OCI-LY1 (cell line): ENCODE results near the gene WWOX.

ENCODE experiments used
- H2AFZ ChIP-seq: fragments of 200-600 bp; sonication (generic), shearing (Covaris generic); 2 replicates; pipeline ENCODE4 v1.6.0; 2014; ENCODE audit warnings: antibody characterized with exemption, mild to moderate bottlenecking, low read length
- H3F3A ChIP-seq: fragments of 200-600 bp; sonication (generic), shearing (Covaris generic); 2 replicates; pipeline ENCODE4 v1.6.0; 2014; ENCODE audit warnings: mild to moderate bottlenecking, antibody characterized with exemption, low read length, moderate library complexity; ENCODE audit not compliant: insufficient read depth
- H3K27ac ChIP-seq: fragments of 200-600 bp; sonication (generic); 2 replicates; pipeline ENCODE4 v1.5.1; 2014; ENCODE audit warnings: low read length, mixed run types, mild to moderate bottlenecking, low read depth; ENCODE audit not compliant: poor library complexity, severe bottlenecking
- H3K27me3 ChIP-seq: fragments of 200-600 bp; sonication (generic); 2 replicates; pipeline ENCODE4 v1.6.0; 2014; ENCODE audit warnings: antibody characterized with exemption, mild to moderate bottlenecking, low read length, moderate library complexity; ENCODE audit not compliant: insufficient read depth
- H3K36me3 ChIP-seq: fragments of 200-600 bp; sonication (generic); 2 replicates; pipeline ENCODE4 v1.6.1; 2014; ENCODE audit warnings: mild to moderate bottlenecking, antibody characterized with exemption, low read length, moderate library complexity, mixed read lengths; ENCODE audit not compliant: insufficient read depth
- H3K4me1 ChIP-seq: fragments of 200-600 bp; sonication (generic); 2 replicates; pipeline ENCODE4 v1.5.1; 2014; ENCODE audit warnings: mild to moderate bottlenecking, low read length, moderate library complexity; ENCODE audit not compliant: insufficient read depth, severe bottlenecking
- H3K4me2 ChIP-seq: fragments of 200-600 bp; sonication (generic), shearing (Covaris generic); 2 replicates; pipeline ENCODE4 v1.6.1; 2014; ENCODE audit warnings: low read length
- H3K4me3 ChIP-seq: fragments of 200-600 bp; sonication (generic); 2 replicates; pipeline ENCODE4 v1.5.1; 2014; ENCODE audit warnings: low read length, low read depth, mild to moderate bottlenecking, mixed read lengths; ENCODE audit not compliant: poor library complexity, severe bottlenecking
- H3K79me2 ChIP-seq: fragments of 200-600 bp; shearing (Covaris generic); 2 replicates; pipeline ENCODE4 v1.6.1; 2016; ENCODE audit warnings: mixed run types, low read length, mixed read lengths; ENCODE audit not compliant: insufficient read depth
- H3K9ac ChIP-seq: fragments of 200-600 bp; sonication (generic), shearing (Covaris generic); 2 replicates; pipeline ENCODE4 v1.6.1; 2014; ENCODE audit warnings: mild to moderate bottlenecking, low read length, mixed read lengths
- H3K9me2 ChIP-seq: fragments of 200-600 bp; sonication (generic), shearing (Covaris generic); 2 replicates; pipeline ENCODE4 v1.6.1; 2014; ENCODE audit warnings: low read depth, mild to moderate bottlenecking, low read length, mixed read lengths
- H3K9me3 ChIP-seq: fragments of 200-600 bp; shearing (Covaris generic); 2 replicates; pipeline ENCODE4 v1.6.1; 2014; ENCODE audit warnings: low read length, mixed read lengths
- H4K20me1 ChIP-seq: fragments of 200-600 bp; sonication (generic), shearing (Covaris generic); 2 replicates; pipeline ENCODE4 v1.6.0; 2016; ENCODE audit warnings: mild to moderate bottlenecking, low read length; ENCODE audit not compliant: insufficient read depth
- EZH2 ChIP-seq: fragments of 200-600 bp; sonication (generic), shearing (Covaris generic); IDR thresholded peaks from 2 replicates; pipeline ENCODE4 v1.8.0; 2017; ENCODE audit warnings: borderline replicate concordance, mixed run types, mild to moderate bottlenecking, antibody characterized with exemption, low read length, moderate library complexity, mixed read lengths
- TF ChIP-seq, protein P1 (sequence below): fragments of 200-600 bp; sonication (generic), shearing (Covaris generic); IDR thresholded peaks from 2 replicates; pipeline ENCODE4 v1.5.1; 2017; ENCODE audit warnings: mild to moderate bottlenecking, antibody characterized with exemption, low read length, moderate library complexity, mixed read lengths

Gene WWOX

DNA sequence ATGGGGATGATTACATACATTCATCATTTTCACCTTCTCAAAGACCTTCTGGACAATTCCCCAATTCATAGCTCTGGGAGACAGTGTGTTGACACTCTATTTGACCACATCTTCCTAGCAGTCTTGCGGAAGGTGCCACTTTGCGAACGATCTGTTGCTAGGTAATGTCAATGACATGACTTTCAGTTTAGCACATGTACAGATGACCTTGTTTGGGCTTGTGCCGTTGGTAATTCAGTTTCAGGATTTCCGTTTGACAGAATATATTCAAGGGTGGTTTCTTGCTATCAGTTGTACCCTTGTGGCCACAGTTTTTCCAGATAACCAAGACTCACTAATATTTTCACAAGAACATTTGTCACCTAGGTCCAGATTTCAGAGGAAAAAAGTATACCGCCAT, 478.2 kb downstream of the WWOX start:
- Histone ChIP-seq H3K4me2 (no peak overlapping the region), H3K36me3 (no peaks in the 10 kb centered on the region), H2AFZ (no peak overlapping the region), H3K9me3 (no peaks in the 10 kb centered on the region), H4K20me1 (no peaks in the 10 kb centered on the region), H3K79me2 (no peaks in the 10 kb centered on the region), H3K9ac (no peak overlapping the region), H3F3A (no peaks in the 10 kb centered on the region), H3K27me3 (no peaks in the 10 kb centered on the region), H3K27ac (no peak overlapping the region), H3K4me3 (no peak overlapping the region), H3K9me2 (no peaks in the 10 kb centered on the region), H3K4me1 (no peaks in the 10 kb centered on the region)
- TF ChIP-seq, protein P1, sequence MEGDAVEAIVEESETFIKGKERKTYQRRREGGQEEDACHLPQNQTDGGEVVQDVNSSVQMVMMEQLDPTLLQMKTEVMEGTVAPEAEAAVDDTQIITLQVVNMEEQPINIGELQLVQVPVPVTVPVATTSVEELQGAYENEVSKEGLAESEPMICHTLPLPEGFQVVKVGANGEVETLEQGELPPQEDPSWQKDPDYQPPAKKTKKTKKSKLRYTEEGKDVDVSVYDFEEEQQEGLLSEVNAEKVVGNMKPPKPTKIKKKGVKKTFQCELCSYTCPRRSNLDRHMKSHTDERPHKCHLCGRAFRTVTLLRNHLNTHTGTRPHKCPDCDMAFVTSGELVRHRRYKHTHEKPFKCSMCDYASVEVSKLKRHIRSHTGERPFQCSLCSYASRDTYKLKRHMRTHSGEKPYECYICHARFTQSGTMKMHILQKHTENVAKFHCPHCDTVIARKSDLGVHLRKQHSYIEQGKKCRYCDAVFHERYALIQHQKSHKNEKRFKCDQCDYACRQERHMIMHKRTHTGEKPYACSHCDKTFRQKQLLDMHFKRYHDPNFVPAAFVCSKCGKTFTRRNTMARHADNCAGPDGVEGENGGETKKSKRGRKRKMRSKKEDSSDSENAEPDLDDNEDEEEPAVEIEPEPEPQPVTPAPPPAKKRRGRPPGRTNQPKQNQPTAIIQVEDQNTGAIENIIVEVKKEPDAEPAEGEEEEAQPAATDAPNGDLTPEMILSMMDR = no peak
- no peak for TF ChIP-seq EZH2

DNA sequence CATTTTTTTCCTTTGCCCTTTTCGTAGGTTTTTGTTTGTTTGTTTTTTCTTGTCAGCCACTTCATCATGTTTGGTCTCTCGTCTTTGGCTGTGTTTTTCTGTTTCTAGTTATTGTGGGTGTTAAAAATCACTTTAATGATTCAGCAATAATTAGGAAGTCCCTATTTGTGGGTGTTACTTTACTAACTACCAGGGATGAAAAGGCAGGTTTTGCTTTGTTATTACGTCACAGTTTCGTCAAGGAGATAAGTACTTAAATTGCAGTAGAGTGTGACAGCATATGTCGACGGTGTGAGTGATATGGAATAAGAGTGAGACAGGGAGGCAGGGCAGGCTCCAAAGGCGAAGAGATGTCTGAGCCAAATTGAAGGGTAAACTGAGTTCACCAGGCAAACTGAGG, 479.6 kb downstream of the WWOX start:
- H3K4me1 ChIP-seq = no peaks in the 10 kb centered on the region
- no peaks in the 10 kb centered on the region for H3K36me3 ChIP-seq
- no peaks in the 10 kb centered on the region for H3K27me3 ChIP-seq
- no peak overlapping the region for H3K27ac ChIP-seq
- no peaks in the 10 kb centered on the region for H3K9me3 ChIP-seq
- no peak overlapping the region for H2AFZ ChIP-seq
- no peak overlapping the region for H3K9ac ChIP-seq
- H3K79me2 ChIP-seq = no peaks in the 10 kb centered on the region
- no peak overlapping the region for H3K4me3 ChIP-seq
- H4K20me1 ChIP-seq = no peaks in the 10 kb centered on the region
- TF ChIP-seq, protein P1 = no peak
- no peak for TF ChIP-seq EZH2
- H3F3A ChIP-seq = no peaks in the 10 kb centered on the region
- no peak overlapping the region for H3K4me2 ChIP-seq
- no peaks in the 10 kb centered on the region for H3K9me2 ChIP-seq

DNA sequence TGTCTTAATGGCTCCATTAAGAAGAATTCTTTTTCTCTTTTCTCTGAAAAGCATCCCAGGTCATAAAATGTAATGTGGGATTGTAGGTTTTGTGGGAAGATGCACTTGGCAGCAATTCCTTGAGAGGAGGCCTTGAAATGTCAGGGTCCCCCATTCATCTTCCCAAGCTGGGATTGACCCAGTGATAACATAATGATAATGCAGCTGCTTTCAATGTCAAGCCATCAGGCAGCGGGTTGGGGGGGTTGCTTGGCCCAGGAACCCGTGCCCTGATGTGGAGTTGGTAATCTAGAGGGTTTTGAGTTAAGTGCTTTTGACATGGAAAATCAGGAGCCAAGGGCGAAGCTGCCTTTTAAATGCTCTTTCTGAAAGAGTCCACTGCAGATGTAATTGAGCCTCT, 484.0 kb downstream of the WWOX start:
- TF ChIP-seq, protein P1 = no peak
- no peak for TF ChIP-seq EZH2
- Histone ChIP-seq H4K20me1 (no peaks in the 10 kb centered on the region), H3K27ac (no peak overlapping the region), H3K79me2 (no peaks in the 10 kb centered on the region), H3K4me3 (no peak overlapping the region), H2AFZ (no peak overlapping the region), H3F3A (no peaks in the 10 kb centered on the region), H3K9me3 (no peaks in the 10 kb centered on the region), H3K27me3 (no peaks in the 10 kb centered on the region), H3K9ac (no peak overlapping the region), H3K36me3 (no peaks in the 10 kb centered on the region), H3K4me1 (no peaks in the 10 kb centered on the region), H3K4me2 (no peak overlapping the region), H3K9me2 (no peaks in the 10 kb centered on the region)
